PC-9 (cell line): ENCODE results near the gene KLRG1. TPM values are rescaled to one million over a fixed set of nuclear protein-coding genes. Genes with fewer than 3 reads are reported as not detected.

Source experiments
- BruUV-seq: library from RNA; stranded (reverse); fragments of 400-500 nt; replicated peaks from 2 replicates; lab custom pipeline; 2021; lab: Mats Ljungman, UMichigan
- CTCF ChIA-PET: fragments of 300-600 bp; sonication (Branson Sonifier 250); formaldehyde crosslinking; loops from one replicate; lab custom pipeline; 2022; ENCODE audit warnings: antibody characterized with exemption; lab: Charles Lee
- POLR2A ChIA-PET: fragments of 300-600 bp; sonication (Branson Sonifier 250); formaldehyde crosslinking; loops from one replicate; lab custom pipeline; 2022; ENCODE audit warnings: antibody characterized with exemption; ENCODE audit not compliant: unreplicated experiment; lab: Charles Lee
- DNase-seq, 2 experiments: peaks; one replicate each; pipeline versions ENCODE4 v3.0.0 to v3.0.0-alpha.2; 2015 to 2022; ENCODE audit warnings: mixed read lengths in 1 of 2
- H2AFZ ChIP-seq: fragments of 200-600 bp; sonication (generic); 2 replicates; pipeline ENCODE4 v1.8.1; 2017; ENCODE audit warnings: antibody characterized with exemption
- H3F3A ChIP-seq: fragments of 200-600 bp; sonication (generic); 2 replicates; pipeline ENCODE4 v1.8.1; 2017; ENCODE audit warnings: antibody characterized with exemption, mild to moderate bottlenecking, low read depth; ENCODE audit not compliant: insufficient read depth
- H3K27ac ChIP-seq: fragments of 200-600 bp; sonication (generic); 2 replicates; pipeline ENCODE4 v1.6.1; 2016; ENCODE audit warnings: mixed run types
- H3K27me3 ChIP-seq: fragments of 200-600 bp; sonication (generic); 2 replicates; pipeline ENCODE4 v1.6.1; 2016; ENCODE audit warnings: low read depth, mixed run types; ENCODE audit not compliant: insufficient read depth
- H3K36me3 ChIP-seq: fragments of 200-600 bp; sonication (generic); 2 replicates; pipeline ENCODE4 v1.6.1; 2016; ENCODE audit warnings: low read depth, mixed run types
- H3K4me1 ChIP-seq: fragments of 200-600 bp; sonication (generic); replicated peaks from 2 replicates; pipeline ENCODE4 v1.6.1; 2016; ENCODE audit warnings: mixed run types; ENCODE audit not compliant: insufficient read depth
- H3K4me2 ChIP-seq: fragments of 200-600 bp; sonication (generic); 2 replicates; pipeline ENCODE4 v1.6.1; 2017; ENCODE audit warnings: mixed run types
- H3K4me3 ChIP-seq: fragments of 200-600 bp; sonication (generic); 2 replicates; pipeline ENCODE4 v1.6.1; 2016; ENCODE audit warnings: mixed run types
- H3K79me2 ChIP-seq: fragments of 200-600 bp; sonication (generic); 2 replicates; pipeline ENCODE4 v1.6.1; 2017; ENCODE audit warnings: low read depth, mixed run types
- H3K9me2 ChIP-seq: fragments of 200-600 bp; sonication (generic); 2 replicates; pipeline ENCODE4 v1.8.1; 2017; ENCODE audit warnings: mild to moderate bottlenecking; ENCODE audit not compliant: insufficient read depth
- H3K9me3 ChIP-seq: fragments of 200-600 bp; sonication (generic); 2 replicates; pipeline ENCODE4 v1.8.1; 2016; ENCODE audit warnings: low read depth; ENCODE audit not compliant: insufficient read depth
- H4K20me1 ChIP-seq: fragments of 200-600 bp; sonication (generic); 2 replicates; pipeline ENCODE4 v1.8.1; 2017; ENCODE audit not compliant: insufficient read depth
- EZH2 ChIP-seq: fragments of 200-600 bp; sonication (generic); IDR thresholded peaks from 2 replicates; pipeline ENCODE4 v1.8.0; 2017; ENCODE audit warnings: antibody characterized with exemption, low read depth
- intact Hi-C: fragments of 100-400 bp; cut with micrococcal nuclease; formaldehyde crosslinking; loops from one replicate; pipeline ENCODE4 v1.10.0; 2022; ENCODE audit not compliant: unreplicated experiment
- total RNA-seq: library from RNA; stranded (reverse); gene quantifications from 2 replicates; pipeline ENCODE4 v1.2.3, GENCODE V29; 2021
- TF ChIP-seq, protein P1 (sequence below): fragments of 200-600 bp; sonication (generic); conservative IDR thresholded peaks from 2 replicates; pipeline ENCODE4 v1.6.1; 2017; ENCODE audit warnings: mixed run types, antibody characterized with exemption, mild to moderate bottlenecking, moderate library complexity

Gene KLRG1
- total RNA-seq, 1 experiment from 2014 or later = 0.90 TPM

- no peaks in the 10 kb centered on the region for H3F3A ChIP-seq
- ChIA-PET CTCF (interaction anchor here (0.7 to 1.5 kb wide), 6 partner anchors 9 to 495 kb away, joined by 3 to 19 read pairs (median 4); no protein-coding TSS in a partner anchor), POLR2A (interaction anchor here (0.6 to 0.7 kb wide), 2 partner anchors 90 to 1001 kb away, joined by 5 to 11 read pairs; no protein-coding TSS in a partner anchor)
- no TSS peak for BruUV-seq
- DNase-seq = peak in 1 of 2 experiments; percentile 52
- H3K4me1 ChIP-seq = no peaks in the 10 kb centered on the region
- no peaks in the 10 kb centered on the region for H4K20me1 ChIP-seq
- no peaks in the 10 kb centered on the region for H3K79me2 ChIP-seq
- no peaks in the 10 kb centered on the region for H3K36me3 ChIP-seq
- H3K4me2 ChIP-seq = no peak overlapping the region
- H3K9me3 ChIP-seq = no peaks in the 10 kb centered on the region
- no peak overlapping the region for H2AFZ ChIP-seq
- intact Hi-C loops = loop anchor here (1.0 to 2.0 kb wide), 6 partner anchors 89 to 495 kb away; no protein-coding TSS in a partner anchor
- H3K9me2 ChIP-seq = no peaks in the 10 kb centered on the region
- no peaks in the 10 kb centered on the region for H3K27me3 ChIP-seq
- no peak overlapping the region for H3K4me3 ChIP-seq
- TF ChIP-seq, protein P1, sequence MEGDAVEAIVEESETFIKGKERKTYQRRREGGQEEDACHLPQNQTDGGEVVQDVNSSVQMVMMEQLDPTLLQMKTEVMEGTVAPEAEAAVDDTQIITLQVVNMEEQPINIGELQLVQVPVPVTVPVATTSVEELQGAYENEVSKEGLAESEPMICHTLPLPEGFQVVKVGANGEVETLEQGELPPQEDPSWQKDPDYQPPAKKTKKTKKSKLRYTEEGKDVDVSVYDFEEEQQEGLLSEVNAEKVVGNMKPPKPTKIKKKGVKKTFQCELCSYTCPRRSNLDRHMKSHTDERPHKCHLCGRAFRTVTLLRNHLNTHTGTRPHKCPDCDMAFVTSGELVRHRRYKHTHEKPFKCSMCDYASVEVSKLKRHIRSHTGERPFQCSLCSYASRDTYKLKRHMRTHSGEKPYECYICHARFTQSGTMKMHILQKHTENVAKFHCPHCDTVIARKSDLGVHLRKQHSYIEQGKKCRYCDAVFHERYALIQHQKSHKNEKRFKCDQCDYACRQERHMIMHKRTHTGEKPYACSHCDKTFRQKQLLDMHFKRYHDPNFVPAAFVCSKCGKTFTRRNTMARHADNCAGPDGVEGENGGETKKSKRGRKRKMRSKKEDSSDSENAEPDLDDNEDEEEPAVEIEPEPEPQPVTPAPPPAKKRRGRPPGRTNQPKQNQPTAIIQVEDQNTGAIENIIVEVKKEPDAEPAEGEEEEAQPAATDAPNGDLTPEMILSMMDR = peak; percentile 85
- TF ChIP-seq EZH2 = no peak
- H3K27ac ChIP-seq = no peak overlapping the region
These were observed 50.1 kb downstream of the KLRG1 start for GRCh38 chr12:9039397-9039977.

GRCh38 chr12:9040484-9041186 is 51.3 kb downstream of the KLRG1 start:
- CTCF ChIA-PET = no interaction called here
- TF ChIP-seq EZH2 = no peak
- TF ChIP-seq, protein P1 = no peak
- intact Hi-C loops = no loop called here

DNA sequence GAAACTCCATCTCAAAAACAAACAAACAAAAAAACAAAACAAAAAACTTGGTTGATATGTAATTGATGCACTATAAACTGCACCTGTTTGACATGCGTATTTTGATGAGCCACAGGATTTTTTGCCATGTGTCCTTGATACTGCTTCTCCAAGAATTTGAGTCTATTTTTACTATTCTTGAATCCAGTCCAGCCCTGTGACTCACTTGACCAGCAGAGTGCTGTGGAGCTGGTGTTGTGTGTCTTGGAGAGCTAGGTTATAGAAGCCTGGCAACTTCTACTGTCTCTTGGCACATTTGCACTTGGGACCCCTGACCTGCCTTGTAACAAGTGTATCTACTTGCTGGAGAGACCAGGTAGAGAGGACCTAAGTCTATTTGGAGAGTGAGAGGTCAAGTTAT is 52.0 kb downstream of the KLRG1 start:
- Histone ChIP-seq H2AFZ (no peak overlapping the region), H3K27ac (no peak overlapping the region), H3K36me3 (no peaks in the 10 kb centered on the region), H3K27me3 (no peaks in the 10 kb centered on the region), H3K4me3 (no peak overlapping the region), H3K79me2 (no peaks in the 10 kb centered on the region), H3K4me1 (no peaks in the 10 kb centered on the region), H3K4me2 (no peak overlapping the region), H3K9me2 (no peaks in the 10 kb centered on the region), H3F3A (no peaks in the 10 kb centered on the region), H3K9me3 (no peaks in the 10 kb centered on the region), H4K20me1 (no peaks in the 10 kb centered on the region)
- TF ChIP-seq, protein P1 = no peak
- no peak for TF ChIP-seq EZH2
- intact Hi-C loops = no loop called here
- no TSS peak for BruUV-seq
- no peak for DNase-seq
- POLR2A ChIA-PET = interaction anchor here (0.6 kb wide), 1 partner anchor 92 kb away, joined by 3 read pairs; the partner anchor contains the start of gene M6PR
- CTCF ChIA-PET = no interaction called here

More at GRCh38 chr12:9040484-9041186, 51.3 kb downstream of the KLRG1 start:
- Histone ChIP-seq H3K9me3 (no peaks in the 10 kb centered on the region), H3K9me2 (no peaks in the 10 kb centered on the region), H3K27ac (no peak overlapping the region), H3K27me3 (no peaks in the 10 kb centered on the region), H3K4me3 (no peak overlapping the region), H3K36me3 (no peaks in the 10 kb centered on the region), H4K20me1 (no peaks in the 10 kb centered on the region), H3F3A (no peaks in the 10 kb centered on the region), H3K4me2 (no peak overlapping the region), H3K4me1 (no peaks in the 10 kb centered on the region), H2AFZ (no peak overlapping the region), H3K79me2 (no peaks in the 10 kb centered on the region)
- DNase-seq = no peak
- BruUV-seq = no TSS peak
- POLR2A ChIA-PET = interaction anchor here (0.6 kb wide), 1 partner anchor 91 kb away, joined by 3 read pairs; the partner anchor contains the start of gene M6PR
